SK-N-MC (cell line): ENCODE data around the gene CACNA1C.

Experiments
- EZH2 ChIP-seq: fragments of 200-600 bp; sonication (generic); IDR thresholded peaks from one replicate; pipeline ENCODE4 v1.6.1; 2017; ENCODE audit warnings: antibody characterized with exemption
- POLR2AphosphoS5 ChIP-seq: IDR thresholded peaks from 2 replicates; pipeline ENCODE4 v1.6.1; 2012; ENCODE audit warnings: mild to moderate bottlenecking, low read depth, low read length, borderline replicate concordance

- TF ChIP-seq POLR2AphosphoS5 (no peak), EZH2 (no peak)
Observed at GRCh38 chr12:2285462-2285861, 232.7 kb downstream of the CACNA1C start.
